HCT116 (cell line): ENCODE results near the gene HOGA1. TPM values are rescaled to one million over a fixed set of nuclear protein-coding genes. Genes with fewer than 3 reads are reported as not detected.
"Not testable (repeated sequence)": the region's sequence is repeated elsewhere in the genome, so short reads cannot be mapped to it uniquely, and the experiment has no call there.

Source experiments
- ATAC-seq: fragments of 200-7000 bp; cut with Tn5 transposase; 2 replicates; pipeline ENCODE4 v1.9.1; 2020; ENCODE audit warnings: mild to moderate bottlenecking, moderate library complexity
- BruUV-seq: library from RNA; stranded (reverse); fragments of 400-500 nt; replicated peaks from 2 replicates; lab custom pipeline; 2021; lab: Mats Ljungman, UMichigan
- CTCF ChIA-PET: fragments of 300-600 bp; sonication (Branson Sonifier 250); formaldehyde crosslinking; loops from one replicate; lab custom pipeline; 2021; ENCODE audit warnings: antibody characterized with exemption; lab: Charles Lee
- POLR2A ChIA-PET: fragments of 300-600, 350-600 bp; sonication (Branson Sonifier 250); formaldehyde crosslinking; loops from one replicate; lab custom pipeline; 2021; ENCODE audit warnings: antibody characterized with exemption; lab: Charles Lee
- RAD21 ChIA-PET, 2 experiments: fragments of 300-600 bp; sonication (Branson Sonifier 250); formaldehyde crosslinking; loops; one replicate each; lab custom pipeline; 2023; ENCODE audit warnings: low total read pairs in 2 of 2; ENCODE audit not compliant: uncharacterized antibody in 2 of 2, unreplicated experiment in 2 of 2, low non-redundant PET in 1 of 2; lab: Charles Lee
- DNase-seq: peaks from one replicate; pipeline ENCODE4 v3.0.0-alpha.2; 2010; ENCODE audit warnings: low read depth, low spot score
- H2AFZ ChIP-seq: fragments of 200-600 bp; shearing (Covaris generic), sonication (generic); 2 replicates; pipeline ENCODE4 v1.6.1; 2017; ENCODE audit warnings: low read depth, mixed run types, mixed read lengths, antibody characterized with exemption, low read length; ENCODE audit not compliant: poor library complexity, severe bottlenecking
- H3K27ac ChIP-seq: 2 replicates; pipeline ENCODE4 v1.5.1; 2012; ENCODE audit warnings: low read depth, low read length
- H3K27me3 ChIP-seq: fragments of 200-600 bp; sonication (generic); 2 replicates; pipeline ENCODE4 v1.6.1; 2016; ENCODE audit warnings: mixed run types, low read length, mixed read lengths; ENCODE audit not compliant: insufficient read depth
- H3K36me3 ChIP-seq, 2 experiments: fragments of 200-500 bp in 1 of 2; fragments of 200-600 bp in 1 of 2; sonication (Bioruptor generic) in 1 of 2; sonication (generic) in 1 of 2; 2 replicates each; pipeline versions ENCODE4 v1.5.1 to v1.6.1; 2014 to 2016; ENCODE audit warnings: low read length in 2 of 2, inconsistent platforms in 1 of 2, mixed read lengths in 1 of 2, mixed run types in 1 of 2; ENCODE audit not compliant: insufficient read depth in 2 of 2, control insufficient read depth in 1 of 2
- H3K4me1 ChIP-seq, 2 experiments: fragments of 200-600 bp in 1 of 2; sonication (generic) in 1 of 2; 2 replicates each; pipeline versions ENCODE4 v1.5.1 to v1.6.1; 2012 to 2017; ENCODE audit warnings: low read length in 2 of 2, inconsistent platforms in 1 of 2, mild to moderate bottlenecking in 1 of 2, mixed read lengths in 1 of 2, mixed run types in 1 of 2, moderate library complexity in 1 of 2; ENCODE audit not compliant: insufficient read depth in 2 of 2, control insufficient read depth in 1 of 2
- H3K4me2 ChIP-seq: fragments of 200-600 bp; sonication (generic); 2 replicates; pipeline ENCODE4 v1.6.1; 2017; ENCODE audit warnings: mixed run types, low read length, mixed read lengths
- H3K4me3 ChIP-seq, 2 experiments: fragments of 200-600 bp in 1 of 2; sonication (generic) in 1 of 2; replicated peaks in 1 of 2; 2 replicates each; pipeline ENCODE4 v1.5.1; 2011 to 2016; ENCODE audit warnings: low read length in 2 of 2, control low read depth in 1 of 2, low read depth in 1 of 2, mild to moderate bottlenecking in 1 of 2, mixed read lengths in 1 of 2, mixed run types in 1 of 2
- H3K79me2 ChIP-seq: fragments of 200-600 bp; sonication (generic); 2 replicates; pipeline ENCODE4 v1.6.1; 2017; ENCODE audit warnings: mild to moderate bottlenecking, mixed run types, low read length, moderate library complexity, mixed read lengths; ENCODE audit not compliant: insufficient read depth
- H3K9ac ChIP-seq: fragments of 200-600 bp; sonication (generic); 2 replicates; pipeline ENCODE4 v1.6.1; 2016; ENCODE audit warnings: low read length, mixed read lengths
- H3K9me2 ChIP-seq: fragments of 200-600 bp; sonication (generic), shearing (Covaris generic); 2 replicates; pipeline ENCODE4 v1.6.1; 2017; ENCODE audit warnings: mixed run types, mild to moderate bottlenecking, moderate library complexity; ENCODE audit not compliant: insufficient read depth
- H3K9me3 ChIP-seq, 2 experiments: fragments of 200-500 bp in 1 of 2; fragments of 200-600 bp in 1 of 2; sonication (Bioruptor generic) in 1 of 2; sonication (generic) in 1 of 2; 2 replicates each; pipeline ENCODE4 v1.6.1; 2014 to 2017; ENCODE audit warnings: low read length in 2 of 2, mixed read lengths in 2 of 2, inconsistent platforms in 1 of 2, low read depth in 1 of 2, mild to moderate bottlenecking in 1 of 2, mixed run types in 1 of 2, moderate library complexity in 1 of 2; ENCODE audit not compliant: control insufficient read depth in 1 of 2, insufficient read depth in 1 of 2
- H4K20me1 ChIP-seq: fragments of 200-600 bp; sonication (generic), shearing (Covaris generic); 2 replicates; pipeline ENCODE4 v1.6.1; 2017; ENCODE audit warnings: mixed run types, mild to moderate bottlenecking, moderate library complexity; ENCODE audit not compliant: insufficient read depth
- EZH2phosphoT487 ChIP-seq: fragments of 200-600 bp; IDR thresholded peaks from 2 replicates; pipeline ENCODE4 v1.6.1; 2018; ENCODE audit warnings: antibody characterized with exemption, borderline replicate concordance
- POLR2AphosphoS5 ChIP-seq: IDR thresholded peaks from 2 replicates; pipeline ENCODE4 v1.6.1; 2011; ENCODE audit warnings: mild to moderate bottlenecking, low read depth, low read length, moderate library complexity
- RAD21 ChIP-seq: IDR thresholded peaks from 2 replicates; pipeline ENCODE4 v1.6.1; 2012; ENCODE audit warnings: low read depth, mild to moderate bottlenecking
- YY1 ChIP-seq: IDR thresholded peaks from 2 replicates; pipeline ENCODE4 v1.6.1; 2011; ENCODE audit warnings: low read length, low read depth, moderate library complexity, mild to moderate bottlenecking; ENCODE audit not compliant: insufficient replicate concordance; ENCODE audit errors: extremely low read depth
- intact Hi-C: fragments of 100-400 bp; cut with micrococcal nuclease; formaldehyde crosslinking; loops from 2 replicates; pipeline ENCODE4 v1.10.0; 2022
- total RNA-seq: library from RNA; stranded (reverse); gene quantifications from one replicate; pipeline ENCODE4 v1.2.1, GENCODE V29; 2021; ENCODE audit not compliant: unreplicated experiment
- TF ChIP-seq, protein P1 (sequence below), 3 experiments: fragments of 200-600 bp in 1 of 3; sonication (generic) in 1 of 3; IDR thresholded peaks in 2 of 3; conservative IDR thresholded peaks in 1 of 3; 2 replicates each; pipeline ENCODE4 v1.5.1; 2012 to 2017; ENCODE audit warnings: low read depth in 2 of 3, low read length in 2 of 3, antibody characterized with exemption in 1 of 3, borderline replicate concordance in 1 of 3, control low read depth in 1 of 3, mild to moderate bottlenecking in 1 of 3, mixed read lengths in 1 of 3, mixed run types in 1 of 3, moderate library complexity in 1 of 3; ENCODE audit not compliant: insufficient read depth in 1 of 3

Gene HOGA1
- total RNA-seq, 1 experiment from 2014 or later: 1.6 TPM

DNA sequence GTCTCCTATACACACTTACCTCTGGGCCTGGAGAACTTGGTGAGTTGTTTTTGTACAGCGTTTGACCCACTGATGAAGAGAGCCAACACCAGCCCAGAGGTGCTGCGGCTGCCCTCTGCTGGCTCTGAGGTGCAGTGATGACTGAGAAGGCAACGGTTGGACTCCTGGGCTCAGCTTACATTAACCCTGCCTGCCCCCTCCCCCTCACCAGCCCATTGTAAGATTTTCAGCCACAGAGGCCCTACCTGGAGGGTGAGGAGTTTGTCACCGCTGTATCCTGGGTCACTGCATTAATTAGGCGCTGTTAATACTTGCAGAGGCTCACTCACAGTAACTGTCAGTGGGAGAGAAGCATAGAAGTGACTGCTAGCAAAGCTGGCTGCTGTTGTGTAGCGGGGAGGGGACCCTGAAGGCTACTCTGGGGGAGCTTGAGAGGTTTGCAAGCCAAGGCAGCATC is 30.6 kb upstream of the HOGA1 start:
- H3K9me3 ChIP-seq: no peaks in the 10 kb centered on the region
- H3K27me3 ChIP-seq: no peaks in the 10 kb centered on the region
- H3K9ac ChIP-seq: no peak overlapping the region
- peak overlapping the region; percentile 31 for H3K4me2 ChIP-seq
- RAD21 ChIA-PET: interaction anchor here (0.5 to 1.9 kb wide), 3 partner anchors 12 to 90 kb away, joined by 3 to 4 read pairs (median 4); partner anchors contain the start of gene ANKRD2 (in 1 of the 2)
- intact Hi-C loops: loop anchor here (1.0 to 2.0 kb wide), 3 partner anchors 18 to 147 kb away; no protein-coding TSS in a partner anchor
- H3K79me2 ChIP-seq: no peaks in the 10 kb centered on the region
- 0 out of 2 replicates have a peak overlapping the region, but pooled peaks have one; percentile 7 for H3K27ac ChIP-seq
- no peaks in the 10 kb centered on the region for H3K9me2 ChIP-seq
- TF ChIP-seq RAD21 (peak; percentile 94), POLR2AphosphoS5 (no peak), YY1 (peak; percentile 39), EZH2phosphoT487 (no peak)
- TF ChIP-seq, protein P1, sequence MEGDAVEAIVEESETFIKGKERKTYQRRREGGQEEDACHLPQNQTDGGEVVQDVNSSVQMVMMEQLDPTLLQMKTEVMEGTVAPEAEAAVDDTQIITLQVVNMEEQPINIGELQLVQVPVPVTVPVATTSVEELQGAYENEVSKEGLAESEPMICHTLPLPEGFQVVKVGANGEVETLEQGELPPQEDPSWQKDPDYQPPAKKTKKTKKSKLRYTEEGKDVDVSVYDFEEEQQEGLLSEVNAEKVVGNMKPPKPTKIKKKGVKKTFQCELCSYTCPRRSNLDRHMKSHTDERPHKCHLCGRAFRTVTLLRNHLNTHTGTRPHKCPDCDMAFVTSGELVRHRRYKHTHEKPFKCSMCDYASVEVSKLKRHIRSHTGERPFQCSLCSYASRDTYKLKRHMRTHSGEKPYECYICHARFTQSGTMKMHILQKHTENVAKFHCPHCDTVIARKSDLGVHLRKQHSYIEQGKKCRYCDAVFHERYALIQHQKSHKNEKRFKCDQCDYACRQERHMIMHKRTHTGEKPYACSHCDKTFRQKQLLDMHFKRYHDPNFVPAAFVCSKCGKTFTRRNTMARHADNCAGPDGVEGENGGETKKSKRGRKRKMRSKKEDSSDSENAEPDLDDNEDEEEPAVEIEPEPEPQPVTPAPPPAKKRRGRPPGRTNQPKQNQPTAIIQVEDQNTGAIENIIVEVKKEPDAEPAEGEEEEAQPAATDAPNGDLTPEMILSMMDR (IDR thresholded peaks at IDR 0.05 in 2 of 3, conservative IDR thresholded peaks at IDR 0.05 in 1 of 3; ENCODE audit: borderline replicate concordance in 1 of 3, insufficient read depth in 1 of 3, low read depth in 2 of 3, low read length in 2 of 3): peak; percentile 89 to 94 (median 93)
- DNase-seq: no peak
- ATAC-seq: peak; percentile 99
- no peaks in the 10 kb centered on the region for H4K20me1 ChIP-seq
- POLR2A ChIA-PET: no interaction called here
- no peak overlapping the region for H2AFZ ChIP-seq
- H3K4me3 ChIP-seq: no peak overlapping the region
- CTCF ChIA-PET: interaction anchor here (0.7 to 2.8 kb wide), 15 partner anchors 10 to 90 kb away, joined by 3 to 20 read pairs (median 5); partner anchors contain the start of genes ANKRD2 and HOGA1
- H3K36me3 ChIP-seq: no peaks in the 10 kb centered on the region
- peaks cover 10 to 27% of the 10 kb centered on the region in 2 experiments; a peak in 3 of 4 replicates for H3K4me1 ChIP-seq
- BruUV-seq: no TSS peak

DNA sequence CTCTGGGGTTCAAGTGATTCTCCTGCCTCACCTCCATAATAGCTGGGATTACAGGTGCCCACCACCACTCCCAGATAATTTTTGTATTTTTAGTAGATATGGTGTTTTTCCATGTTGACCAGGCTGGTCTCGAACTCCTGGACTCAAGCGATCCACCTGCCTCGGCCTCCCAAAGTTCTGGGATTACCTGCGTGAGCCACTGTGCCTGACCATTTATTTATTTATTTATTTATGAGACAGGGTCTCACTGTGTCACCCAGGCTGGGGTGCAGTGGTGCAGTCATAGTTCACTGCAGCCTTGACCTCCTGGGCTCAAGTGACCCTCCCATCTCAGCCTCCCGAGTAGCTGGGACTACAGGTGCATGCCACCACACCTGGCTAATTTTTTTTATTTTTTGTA is 29.9 kb upstream of the HOGA1 start:
- POLR2A ChIA-PET, H3K27me3 ChIP-seq, H2AFZ ChIP-seq, H3K36me3 ChIP-seq, DNase-seq, BruUV-seq, H3K9me3 ChIP-seq, H3K27ac ChIP-seq, H3K79me2 ChIP-seq, H3K9ac ChIP-seq, H3K9me2 ChIP-seq, intact Hi-C loops, H3K4me3 ChIP-seq, H3K4me2 ChIP-seq, ATAC-seq, H4K20me1 ChIP-seq: not testable (repeated sequence)
- ChIA-PET RAD21 (interaction anchor here in 1 of 2 experiments (1.0 to 1.9 kb wide), 2 partner anchors 18 to 91 kb away, joined by 4 read pairs; partner anchors contain the start of gene ANKRD2), CTCF (interaction anchor here (0.7 to 2.8 kb wide), 12 partner anchors 11 to 91 kb away, joined by 3 to 20 read pairs (median 5); partner anchors contain the start of genes ANKRD2 and HOGA1)
- peaks cover 10 to 24% of the 10 kb centered on the region in 2 experiments; a peak in 3 of 4 replicates for H3K4me1 ChIP-seq

DNA sequence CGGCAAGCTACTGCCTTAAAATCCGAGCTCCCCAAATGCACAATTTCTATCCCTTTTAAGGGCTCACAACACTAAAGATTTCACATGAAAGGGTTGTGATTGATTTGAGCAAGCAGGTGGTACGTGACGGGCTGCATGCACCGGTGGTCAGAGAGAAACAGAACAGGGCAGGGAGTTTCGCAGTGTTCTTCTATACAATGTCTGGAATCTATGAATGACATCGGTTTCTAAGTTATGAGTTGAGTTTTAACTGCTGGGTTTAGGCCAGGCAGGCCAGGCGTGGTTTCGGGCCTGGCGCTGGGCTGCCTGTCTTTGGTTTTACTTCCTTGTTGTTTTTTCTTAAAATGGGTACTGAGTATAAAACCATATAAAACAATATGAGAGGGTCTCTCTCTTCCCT is 28.6 kb upstream of the HOGA1 start:
- DNase-seq, H3K9ac ChIP-seq, CTCF ChIA-PET, H3K27ac ChIP-seq, BruUV-seq, H2AFZ ChIP-seq, H3K9me2 ChIP-seq, H3K27me3 ChIP-seq, RAD21 ChIA-PET, H3K79me2 ChIP-seq, POLR2A ChIA-PET, ATAC-seq, H4K20me1 ChIP-seq, H3K4me2 ChIP-seq, H3K9me3 ChIP-seq, H3K36me3 ChIP-seq, intact Hi-C loops, H3K4me3 ChIP-seq: not testable (repeated sequence)
- H3K4me1 ChIP-seq: peaks cover 3 to 12% of the 10 kb centered on the region in 2 experiments; a peak in 3 of 4 replicates
